ENCODE measurements around the gene APCDD1L.
"Not testable (repeated sequence)": the region's sequence is repeated elsewhere in the genome, so short reads cannot be mapped to it uniquely, and the experiment has no call there.

APCDD1L gene

GRCh38 chr20:58544286-58544685 is 29.1 kb upstream of the APCDD1L start:
- H3K9ac ChIP-seq (ENCODE audit: low read depth, low read length, poor library complexity, severe bottlenecking) = no peak overlapping the region
- H3K9me2 ChIP-seq (replicated peaks; ENCODE audit: low read depth, low read length) = no peaks in the 10 kb centered on the region
- no peaks in the 10 kb centered on the region for H4K20me1 ChIP-seq (ENCODE audit: insufficient read depth, low read length, poor library complexity, severe bottlenecking)
- H3K27me3 ChIP-seq (ENCODE audit: insufficient read depth, low read length, poor library complexity, severe bottlenecking) = no peaks in the 10 kb centered on the region
- no peaks in the 10 kb centered on the region for H3K36me3 ChIP-seq (ENCODE audit: insufficient read depth, low read length)
- no peak overlapping the region for H3K4me2 ChIP-seq (ENCODE audit: low read depth, low read length, poor library complexity, severe bottlenecking)
- H2AFZ ChIP-seq (ENCODE audit: low read length) = no peak overlapping the region
- H3K9me3 ChIP-seq (ENCODE audit: insufficient read depth, low read depth, low read length) = no peaks in the 10 kb centered on the region
- no peaks in the 10 kb centered on the region for H3K79me2 ChIP-seq (ENCODE audit: insufficient read depth, low read length)
- H3K4me1 ChIP-seq (ENCODE audit: insufficient read depth, low read length, poor library complexity, severe bottlenecking) = no peaks in the 10 kb centered on the region
- no peaks in the 10 kb centered on the region for H3F3A ChIP-seq (ENCODE audit: low read depth)
- TF ChIP-seq EZH2phosphoT487 (IDR thresholded peaks at IDR 0.05; ENCODE audit: borderline replicate concordance) (no peak), CTCF (conservative IDR thresholded peaks at IDR 0.05; ENCODE audit: low read length) (no peak)
- H3K4me3 ChIP-seq (ENCODE audit: low read length, poor library complexity, severe bottlenecking) = no peak overlapping the region

- Histone ChIP-seq H3K9me2 (replicated peaks; ENCODE audit: low read depth, low read length) (no peaks in the 10 kb centered on the region), H3K36me3 (ENCODE audit: insufficient read depth, low read length) (no peaks in the 10 kb centered on the region), H2AFZ (ENCODE audit: low read length) (no peak overlapping the region), H3K27me3 (ENCODE audit: insufficient read depth, low read length, poor library complexity, severe bottlenecking) (no peaks in the 10 kb centered on the region), H3K9ac (ENCODE audit: low read depth, low read length, poor library complexity, severe bottlenecking) (no peak overlapping the region), H3F3A (ENCODE audit: low read depth) (no peaks in the 10 kb centered on the region), H3K79me2 (ENCODE audit: insufficient read depth, low read length) (no peaks in the 10 kb centered on the region), H4K20me1 (ENCODE audit: insufficient read depth, low read length, poor library complexity, severe bottlenecking) (no peaks in the 10 kb centered on the region), H3K9me3 (ENCODE audit: insufficient read depth, low read depth, low read length) (no peaks in the 10 kb centered on the region), H3K4me2 (ENCODE audit: low read depth, low read length, poor library complexity, severe bottlenecking) (no peak overlapping the region), H3K4me3 (ENCODE audit: low read length, poor library complexity, severe bottlenecking) (no peak overlapping the region), H3K4me1 (ENCODE audit: insufficient read depth, low read length, poor library complexity, severe bottlenecking) (no peaks in the 10 kb centered on the region)
- TF ChIP-seq EZH2phosphoT487 (IDR thresholded peaks at IDR 0.05; ENCODE audit: borderline replicate concordance) = no peak
- TF ChIP-seq CTCF (conservative IDR thresholded peaks at IDR 0.05; ENCODE audit: low read length) = no peak
Observed at GRCh38 chr20:58543274-58543673, 28.1 kb upstream of the APCDD1L start.

- TF ChIP-seq EZH2phosphoT487 (IDR thresholded peaks at IDR 0.05; ENCODE audit: borderline replicate concordance) = no peak
- no peak for TF ChIP-seq CTCF (conservative IDR thresholded peaks at IDR 0.05; ENCODE audit: low read length)
- H3K36me3 ChIP-seq (ENCODE audit: insufficient read depth, low read length) = no peaks in the 10 kb centered on the region
- no peaks in the 10 kb centered on the region for H3K9me2 ChIP-seq (replicated peaks; ENCODE audit: low read depth, low read length)
- no peak overlapping the region for H3K4me3 ChIP-seq (ENCODE audit: low read length, poor library complexity, severe bottlenecking)
- H4K20me1 ChIP-seq (ENCODE audit: insufficient read depth, low read length, poor library complexity, severe bottlenecking) = no peaks in the 10 kb centered on the region
- H2AFZ ChIP-seq (ENCODE audit: low read length) = no peak overlapping the region
- no peaks in the 10 kb centered on the region for H3K9me3 ChIP-seq (ENCODE audit: insufficient read depth, low read depth, low read length)
- no peak overlapping the region for H3K4me2 ChIP-seq (ENCODE audit: low read depth, low read length, poor library complexity, severe bottlenecking)
- no peaks in the 10 kb centered on the region for H3F3A ChIP-seq (ENCODE audit: low read depth)
- H3K79me2 ChIP-seq (ENCODE audit: insufficient read depth, low read length) = no peaks in the 10 kb centered on the region
- H3K27me3 ChIP-seq (ENCODE audit: insufficient read depth, low read length, poor library complexity, severe bottlenecking) = no peaks in the 10 kb centered on the region
- H3K4me1 ChIP-seq (ENCODE audit: insufficient read depth, low read length, poor library complexity, severe bottlenecking) = no peaks in the 10 kb centered on the region
- no peak overlapping the region for H3K9ac ChIP-seq (ENCODE audit: low read depth, low read length, poor library complexity, severe bottlenecking)
Observed at GRCh38 chr20:58542411-58543095, 27.4 kb upstream of the APCDD1L start.

- not testable (repeated sequence) for H3K9ac ChIP-seq (ENCODE audit: low read depth, low read length, poor library complexity, severe bottlenecking)
Observed at GRCh38 chr20:58542034-58542410, 26.8 kb upstream of the APCDD1L start.

More at GRCh38 chr20:58542034-58542410, 26.8 kb upstream of the APCDD1L start:
- H3K79me2 ChIP-seq (ENCODE audit: insufficient read depth, low read length); H2AFZ ChIP-seq (ENCODE audit: low read length); H3K4me1 ChIP-seq (ENCODE audit: insufficient read depth, low read length, poor library complexity, severe bottlenecking); H3K4me2 ChIP-seq (ENCODE audit: low read depth, low read length, poor library complexity, severe bottlenecking); H3F3A ChIP-seq (ENCODE audit: low read depth); H3K27me3 ChIP-seq (ENCODE audit: insufficient read depth, low read length, poor library complexity, severe bottlenecking); H4K20me1 ChIP-seq (ENCODE audit: insufficient read depth, low read length, poor library complexity, severe bottlenecking); H3K9me3 ChIP-seq (ENCODE audit: insufficient read depth, low read depth, low read length); H3K4me3 ChIP-seq (ENCODE audit: low read length, poor library complexity, severe bottlenecking); H3K36me3 ChIP-seq (ENCODE audit: insufficient read depth, low read length); H3K9me2 ChIP-seq (replicated peaks; ENCODE audit: low read depth, low read length): not testable (repeated sequence)

All from Loucy (cell line).